ENCODE results near the gene ACKR2. TPM values are rescaled to one million over a fixed set of nuclear protein-coding genes. Genes with fewer than 3 reads are reported as not detected.
"Not testable (repeated sequence)": the region's sequence is repeated elsewhere in the genome, so short reads cannot be mapped to it uniquely, and the experiment has no call there.

ACKR2 gene
- total RNA-seq, 1 donor from 2014 or later, result 5.6 TPM

DNA sequence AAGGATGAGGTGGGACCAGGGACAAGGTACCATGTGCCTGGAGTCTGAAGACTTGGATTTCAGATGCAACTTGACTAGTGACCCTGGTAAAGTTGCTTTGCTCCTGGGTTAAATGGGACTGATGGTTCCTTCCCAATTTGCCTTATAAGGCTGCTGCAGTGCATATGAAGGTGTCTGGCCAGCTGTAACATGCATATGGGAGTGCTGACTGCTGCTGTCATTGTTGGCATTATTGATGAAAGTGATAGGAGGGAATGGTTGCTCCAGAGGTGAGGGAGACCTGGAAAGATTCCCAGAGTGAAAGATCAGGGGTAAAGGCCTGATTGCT, 45.9 kb downstream of the ACKR2 start:
- no peak for DNase-seq (ENCODE audit: low spot score)

DNA sequence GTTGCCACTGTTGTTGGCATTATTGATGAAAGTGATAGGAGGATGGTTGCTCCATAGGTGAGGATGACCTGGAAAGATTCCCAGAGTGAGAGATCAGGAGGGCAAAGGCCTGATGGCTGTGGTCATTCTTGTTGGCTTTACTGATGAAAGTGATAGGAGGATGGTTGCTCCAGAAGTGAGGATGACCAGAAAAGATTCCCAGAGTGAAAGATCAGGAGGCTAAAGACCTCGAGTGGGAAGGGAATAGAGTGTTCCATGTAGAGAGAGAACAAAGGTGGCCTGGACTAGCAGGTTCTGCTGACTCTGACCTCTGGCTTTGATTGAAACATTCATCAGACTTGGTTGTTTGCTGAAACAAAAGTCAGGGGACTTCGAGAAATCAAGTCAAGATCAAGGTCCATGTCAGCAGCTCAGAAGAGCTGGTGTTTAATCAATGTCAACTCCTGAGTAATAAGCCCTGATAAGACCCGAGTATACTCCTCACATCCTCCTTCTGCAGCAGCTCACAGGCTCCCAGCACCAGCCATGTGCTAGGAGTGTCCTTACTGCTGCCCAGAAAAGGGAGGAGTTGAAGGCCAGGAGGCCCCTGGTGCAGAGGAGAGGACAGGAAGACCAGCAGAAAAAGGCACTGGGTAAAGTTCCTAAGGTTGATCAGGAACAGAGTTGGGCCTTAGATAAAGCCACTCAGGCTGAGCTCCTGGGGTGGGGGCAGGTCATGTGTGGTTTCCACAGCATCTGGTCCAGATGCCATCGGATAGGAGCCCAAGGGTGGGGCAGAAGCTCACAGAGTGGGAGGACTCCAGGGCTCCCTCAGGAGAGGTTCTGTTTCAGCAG, 46.5 kb downstream of the ACKR2 start:
- DNase-seq (ENCODE audit: low spot score), result no peak

DNA sequence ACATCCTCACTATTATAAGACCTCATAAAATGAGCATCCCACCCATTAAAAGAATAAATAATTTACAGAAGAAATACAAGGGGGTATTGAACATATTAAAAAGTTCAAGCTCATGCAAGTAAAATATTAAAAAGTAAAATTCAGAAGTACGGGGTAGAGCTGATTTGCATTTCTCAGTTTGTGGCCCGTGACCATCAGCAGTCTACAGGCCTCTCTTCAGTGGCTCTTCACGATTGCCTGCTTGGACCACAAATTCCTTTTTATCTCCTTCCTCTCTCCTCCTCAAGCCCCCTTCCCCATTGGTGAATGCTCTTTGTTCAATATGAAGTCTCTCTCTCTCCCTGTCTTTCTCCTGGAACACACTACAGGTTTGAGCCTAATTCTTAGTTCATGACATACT, 47.3 kb downstream of the ACKR2 start:
- DNase-seq (ENCODE audit: low spot score), result no peak

DNA sequence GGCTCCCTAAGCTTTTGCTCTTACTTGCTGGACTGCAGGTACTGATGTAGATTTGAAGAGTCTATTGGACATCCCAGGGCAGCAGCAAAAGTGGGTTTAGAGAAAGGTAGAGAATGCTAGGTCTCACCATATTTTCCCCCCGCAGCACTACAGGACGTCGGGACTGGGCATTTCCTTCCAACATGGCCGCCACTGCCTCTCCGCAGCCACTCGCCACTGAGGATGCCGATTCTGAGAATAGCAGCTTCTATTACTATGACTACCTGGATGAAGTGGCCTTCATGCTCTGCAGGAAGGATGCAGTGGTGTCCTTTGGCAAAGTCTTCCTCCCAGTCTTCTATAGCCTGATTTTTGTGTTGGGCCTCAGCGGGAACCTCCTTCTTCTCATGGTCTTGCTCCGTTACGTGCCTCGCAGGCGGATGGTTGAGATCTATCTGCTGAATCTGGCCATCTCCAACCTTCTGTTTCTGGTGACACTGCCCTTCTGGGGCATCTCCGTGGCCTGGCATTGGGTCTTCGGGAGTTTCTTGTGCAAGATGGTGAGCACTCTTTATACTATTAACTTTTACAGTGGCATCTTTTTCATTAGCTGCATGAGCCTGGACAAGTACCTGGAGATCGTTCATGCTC, 55.2 kb downstream of the ACKR2 start:
- no peak for DNase-seq (ENCODE audit: low spot score)

DNA sequence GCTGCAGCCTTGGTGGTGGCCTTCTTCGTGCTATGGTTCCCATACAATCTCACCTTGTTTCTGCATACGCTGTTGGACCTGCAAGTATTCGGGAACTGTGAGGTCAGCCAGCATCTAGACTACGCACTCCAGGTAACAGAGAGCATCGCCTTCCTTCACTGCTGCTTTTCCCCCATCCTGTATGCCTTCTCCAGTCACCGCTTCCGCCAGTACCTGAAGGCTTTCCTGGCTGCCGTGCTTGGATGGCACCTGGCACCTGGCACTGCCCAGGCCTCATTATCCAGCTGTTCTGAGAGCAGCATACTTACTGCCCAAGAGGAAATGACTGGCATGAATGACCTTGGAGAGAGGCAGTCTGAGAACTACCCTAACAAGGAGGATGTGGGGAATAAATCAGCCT, 56.0 kb downstream of the ACKR2 start:
- DNase-seq (ENCODE audit: low spot score), result no peak

DNA sequence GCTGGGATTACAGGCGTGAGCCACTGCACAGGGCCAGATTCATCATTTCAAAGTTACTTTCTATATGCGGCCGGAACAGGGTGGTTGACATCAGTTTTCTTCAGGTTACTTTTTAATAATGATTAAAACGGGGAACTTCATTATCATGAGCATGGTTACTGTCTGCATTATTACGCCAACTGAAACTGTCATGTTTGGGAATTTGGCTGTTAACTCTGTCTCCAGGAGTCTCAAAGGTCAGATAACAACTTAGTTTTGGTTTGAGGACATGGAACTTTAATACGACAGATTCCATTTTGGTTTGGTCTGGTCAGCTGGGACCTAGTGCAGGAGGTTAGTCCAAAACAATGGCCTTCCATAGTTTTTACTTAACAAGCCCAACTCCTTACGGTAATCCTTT, 57.9 kb downstream of the ACKR2 start:
- no peak for DNase-seq (ENCODE audit: low spot score)

DNA sequence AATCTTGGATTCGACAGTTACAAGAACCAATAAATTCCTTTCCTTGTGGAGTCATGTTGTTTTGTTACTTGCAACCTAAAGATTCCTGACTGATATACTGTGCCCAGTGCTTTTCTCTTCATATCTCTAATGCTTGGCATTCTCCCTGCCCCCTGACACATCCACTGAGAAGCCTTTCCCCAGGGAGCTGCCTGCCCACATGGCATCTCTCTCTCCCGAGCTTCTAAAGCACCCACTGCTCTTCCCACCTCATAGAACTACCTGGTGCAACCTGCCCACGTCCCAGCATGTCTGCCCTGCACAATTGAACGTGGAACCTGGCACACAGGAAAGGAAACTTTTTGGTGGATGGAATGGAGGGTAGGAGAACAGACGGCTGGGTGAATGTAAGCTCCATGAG, 59.6 kb downstream of the ACKR2 start:
- no peak for DNase-seq (ENCODE audit: low spot score)

DNA sequence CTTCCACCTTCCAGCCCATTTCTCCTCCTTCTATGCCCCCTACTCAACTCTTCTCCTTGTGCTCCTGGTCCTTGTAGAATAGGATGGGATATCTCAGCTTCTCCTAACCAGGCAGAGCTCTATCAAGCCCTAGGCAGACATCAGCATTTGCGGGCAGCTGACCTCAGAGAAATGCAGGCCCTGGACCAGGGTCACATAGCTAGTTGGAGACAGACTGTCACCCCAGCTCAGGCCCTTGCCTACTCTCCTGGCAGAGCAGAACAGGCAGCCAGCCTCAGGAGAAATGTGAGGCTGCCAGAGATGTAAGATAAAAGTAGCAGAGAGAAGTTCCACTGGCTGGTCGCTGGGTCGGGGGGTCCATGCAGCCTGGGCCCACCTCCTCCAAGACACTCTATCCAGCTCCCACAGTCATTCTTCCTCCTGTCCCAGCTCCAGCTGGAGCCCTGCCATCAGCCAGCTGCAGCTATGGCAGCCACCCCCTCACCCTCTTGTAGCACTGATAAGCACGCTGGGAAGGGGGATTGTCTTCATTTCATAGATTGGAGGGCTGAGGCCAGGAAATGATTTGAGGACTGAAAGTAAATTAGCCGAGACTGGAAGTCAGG, 62.4 kb downstream of the ACKR2 start:
- DNase-seq (ENCODE audit: low spot score), result no peak

DNA sequence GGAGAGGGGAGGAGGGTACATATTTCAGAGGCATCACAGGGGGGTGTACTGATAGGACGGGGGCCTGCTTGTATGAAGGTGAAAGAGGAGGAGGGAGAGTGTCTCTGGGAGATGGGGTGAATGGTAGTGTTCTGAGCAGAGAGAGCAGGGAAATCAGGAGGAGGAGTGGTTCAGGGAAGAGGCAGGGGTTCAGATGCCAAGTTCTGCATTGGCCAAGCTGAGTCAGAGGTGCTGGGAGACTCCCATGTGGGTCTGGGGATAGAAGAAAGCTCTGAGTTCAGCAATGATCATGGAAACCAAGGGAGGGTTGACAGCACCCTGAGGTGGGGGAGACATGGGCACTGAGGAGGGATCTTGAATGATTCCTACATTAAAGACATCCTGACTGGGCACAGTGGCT, 63.5 kb downstream of the ACKR2 start:
- no peak for DNase-seq (ENCODE audit: low spot score)

DNA sequence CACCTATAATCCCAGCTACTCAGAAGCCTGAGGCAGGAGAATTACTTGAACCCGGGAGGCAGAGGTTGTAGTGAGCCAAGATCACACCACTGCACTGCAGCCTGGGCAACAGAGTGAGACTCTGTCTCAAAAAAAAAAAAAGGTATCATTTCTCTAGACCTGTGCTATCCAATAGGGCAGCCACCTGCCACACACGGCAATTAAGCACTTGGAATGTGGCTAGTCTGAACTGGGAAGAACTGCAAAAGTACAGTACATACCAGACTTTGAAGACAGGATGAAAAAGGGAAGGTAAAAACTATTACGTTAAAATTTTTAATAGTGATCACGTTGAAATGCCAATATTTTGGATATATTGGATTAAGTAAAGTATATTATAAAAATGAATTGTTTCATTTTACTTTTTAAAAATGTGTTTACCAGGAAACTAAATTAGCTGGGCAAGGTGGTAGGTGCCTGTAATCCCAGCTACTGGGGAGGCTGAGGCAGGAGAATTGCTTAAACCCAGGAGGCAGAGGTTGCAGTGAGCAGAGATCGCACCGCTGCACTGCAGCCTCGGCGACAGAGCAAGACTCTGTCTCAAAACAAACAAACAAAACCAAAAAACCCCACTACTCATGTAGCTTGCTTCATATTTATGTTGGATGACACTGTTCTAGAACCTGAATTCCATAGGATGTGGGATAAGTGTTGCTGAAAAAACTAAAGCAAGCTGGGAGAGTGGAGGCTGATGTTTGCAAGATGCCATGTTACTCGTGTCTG, 64.2 kb downstream of the ACKR2 start:
- DNase-seq (ENCODE audit: low spot score), result no peak

DNA sequence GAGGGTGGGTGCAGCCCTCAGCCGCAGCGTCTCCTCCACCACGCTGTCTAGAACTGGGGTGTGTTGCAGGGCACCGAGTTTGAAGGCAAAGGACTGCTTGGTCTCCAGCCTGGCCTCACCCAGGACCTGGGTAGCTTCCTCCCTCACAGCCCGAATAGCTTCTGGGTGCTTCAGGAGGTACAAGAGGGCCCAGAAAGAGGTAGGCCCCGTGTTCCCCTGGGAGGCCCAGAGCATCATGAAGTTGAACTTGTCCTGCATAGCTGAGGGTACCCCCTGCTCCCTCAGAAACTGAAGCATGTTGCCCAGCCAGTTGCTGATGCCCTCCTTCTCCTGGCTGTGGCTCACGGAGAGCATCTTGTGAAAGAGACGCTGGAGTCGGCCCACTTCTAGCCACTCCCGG, 65.5 kb downstream of the ACKR2 start:
- no peak for DNase-seq (ENCODE audit: low spot score)

DNA sequence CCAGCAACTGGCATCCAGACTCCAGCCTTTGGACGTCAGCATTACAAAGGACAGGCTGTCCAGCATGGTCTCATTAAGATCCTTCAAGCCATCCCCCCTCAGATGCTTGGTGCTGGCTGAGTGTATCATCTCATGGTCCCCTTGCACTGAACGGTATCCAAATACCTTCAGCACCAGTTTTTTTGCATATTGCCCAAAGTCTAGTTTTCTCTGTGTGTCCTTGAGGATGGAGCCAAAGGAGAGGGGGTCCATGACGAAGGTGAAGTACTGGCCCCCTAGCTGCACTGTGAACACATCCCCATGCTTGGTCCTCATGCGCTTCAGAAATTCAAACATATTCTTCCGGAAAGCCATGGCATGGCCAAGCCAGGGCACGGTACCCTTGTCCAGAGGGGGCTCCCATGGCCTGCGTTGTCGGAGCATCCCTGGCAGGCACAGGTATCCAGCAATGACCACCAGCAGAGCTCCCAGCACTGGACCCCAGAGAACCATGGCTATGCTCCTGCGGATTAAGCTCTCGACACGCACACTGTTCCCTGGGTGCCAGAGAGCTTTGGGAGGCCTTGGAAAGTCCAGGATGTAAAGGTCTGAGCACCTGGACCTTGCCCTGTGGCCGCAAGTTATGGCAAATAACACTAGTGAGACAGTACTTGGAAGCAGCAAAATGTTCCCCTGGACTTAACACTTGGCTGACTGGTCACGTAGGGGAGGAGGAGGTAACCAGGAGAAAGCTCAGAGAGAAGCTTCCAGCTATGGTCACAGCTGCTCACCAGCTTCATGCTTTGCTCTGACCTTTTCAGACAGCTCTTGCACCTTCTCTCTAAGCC, 66.3 kb downstream of the ACKR2 start, which contains the start of gene CYP8B1:
TSS of gene CYP8B1 (minus strand) at position 555 of the 827 bp plus-strand sequence. CDS start at position 492, 63 bp downstream.
- no peak for DNase-seq (ENCODE audit: low spot score)

DNA sequence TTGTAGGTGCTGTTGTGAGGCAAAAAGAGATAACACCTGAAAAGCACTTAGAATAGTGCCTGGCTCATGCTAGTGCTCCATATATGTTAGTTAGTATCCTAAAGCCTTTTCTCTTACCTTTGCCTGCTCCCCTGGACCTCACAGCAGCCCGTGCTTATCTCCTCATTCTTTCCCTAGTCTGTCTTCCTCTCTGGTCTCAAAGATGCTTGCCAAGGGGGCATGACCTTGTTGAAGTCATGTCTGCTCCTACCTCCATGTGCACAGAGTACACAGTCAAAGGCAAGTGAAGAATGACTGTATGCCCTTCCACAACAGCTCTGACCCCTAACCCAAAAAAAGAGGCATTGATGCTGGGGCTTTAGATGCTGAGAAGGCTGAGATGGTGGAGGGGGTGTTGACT, 67.2 kb downstream of the ACKR2 start:
- DNase-seq (ENCODE audit: low spot score), result no peak

DNA sequence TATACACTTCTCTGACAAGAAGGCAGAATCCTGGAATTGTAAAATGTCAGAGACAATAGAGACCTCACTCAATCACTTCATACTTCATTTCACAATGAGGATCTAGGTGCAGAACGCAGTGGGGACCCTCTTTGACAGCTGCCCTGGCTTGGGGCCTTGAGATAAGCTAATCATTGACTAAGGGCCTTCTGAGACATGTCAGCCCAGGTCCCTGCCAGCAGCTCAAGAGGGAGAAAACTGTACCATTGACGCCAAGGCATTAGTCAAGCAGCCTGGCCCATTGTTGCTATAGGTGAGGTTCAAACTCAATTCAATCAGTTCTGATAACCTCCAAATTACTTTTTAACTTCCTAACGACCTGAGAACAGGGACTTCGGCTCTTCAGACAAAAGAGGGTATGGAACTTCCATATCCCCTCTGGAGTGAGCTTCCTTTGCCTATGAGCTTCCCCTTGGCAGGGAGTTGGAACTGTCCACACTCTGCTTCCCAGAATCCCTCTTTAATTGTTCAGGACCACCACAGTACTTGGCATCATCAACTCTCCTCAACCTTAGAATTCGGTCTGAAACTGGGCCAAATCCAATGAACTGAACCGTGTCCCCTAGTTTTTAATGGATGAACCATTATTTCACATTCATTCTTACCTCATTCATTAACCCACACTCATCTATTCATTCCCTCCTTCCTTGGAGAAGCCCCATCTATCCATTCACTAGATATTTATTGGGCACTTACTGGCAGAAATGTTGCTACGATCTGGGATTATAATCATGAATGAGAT, 67.9 kb downstream of the ACKR2 start:
- DNase-seq (ENCODE audit: low spot score), result no peak

DNA sequence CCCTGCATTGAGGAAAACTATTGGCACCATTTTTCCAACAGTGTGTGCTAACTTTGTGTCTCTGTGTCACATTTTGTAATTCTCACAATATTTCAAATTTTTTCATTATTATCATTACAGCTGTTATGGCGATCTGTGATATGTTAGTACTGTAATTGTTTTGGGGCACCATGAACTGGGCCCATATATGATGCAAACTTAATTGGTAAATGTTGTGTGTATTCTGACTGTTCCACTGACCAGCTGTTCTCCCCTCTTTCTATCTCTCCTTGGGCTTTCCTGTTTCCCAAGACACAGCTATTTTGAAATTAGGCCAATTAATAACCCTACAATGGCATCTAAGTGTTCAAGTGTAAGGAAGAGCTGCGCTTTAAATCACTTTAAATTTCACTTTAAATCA, 68.6 kb downstream of the ACKR2 start:
- DNase-seq (ENCODE audit: low spot score), result no peak

DNA sequence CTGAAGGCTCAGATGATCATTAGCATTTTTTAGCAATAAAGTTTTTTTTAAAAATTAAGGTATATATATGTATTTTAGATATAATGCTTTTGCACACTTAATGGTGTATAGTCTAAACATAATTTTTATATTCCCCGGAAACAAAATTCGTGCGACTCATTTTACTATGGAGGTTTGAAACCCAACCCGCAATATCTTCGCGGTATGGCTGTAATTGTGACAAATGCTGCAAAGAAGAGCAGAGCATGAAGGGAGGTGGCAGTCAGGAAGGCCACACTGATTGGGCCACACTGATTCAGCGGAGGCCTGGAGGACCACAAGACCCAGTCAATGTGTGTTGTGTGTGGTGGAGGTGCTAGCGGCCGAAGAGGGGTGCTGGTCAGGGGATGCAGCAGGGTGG, 70.9 kb downstream of the ACKR2 start:
- no peak for DNase-seq (ENCODE audit: low spot score)

DNA sequence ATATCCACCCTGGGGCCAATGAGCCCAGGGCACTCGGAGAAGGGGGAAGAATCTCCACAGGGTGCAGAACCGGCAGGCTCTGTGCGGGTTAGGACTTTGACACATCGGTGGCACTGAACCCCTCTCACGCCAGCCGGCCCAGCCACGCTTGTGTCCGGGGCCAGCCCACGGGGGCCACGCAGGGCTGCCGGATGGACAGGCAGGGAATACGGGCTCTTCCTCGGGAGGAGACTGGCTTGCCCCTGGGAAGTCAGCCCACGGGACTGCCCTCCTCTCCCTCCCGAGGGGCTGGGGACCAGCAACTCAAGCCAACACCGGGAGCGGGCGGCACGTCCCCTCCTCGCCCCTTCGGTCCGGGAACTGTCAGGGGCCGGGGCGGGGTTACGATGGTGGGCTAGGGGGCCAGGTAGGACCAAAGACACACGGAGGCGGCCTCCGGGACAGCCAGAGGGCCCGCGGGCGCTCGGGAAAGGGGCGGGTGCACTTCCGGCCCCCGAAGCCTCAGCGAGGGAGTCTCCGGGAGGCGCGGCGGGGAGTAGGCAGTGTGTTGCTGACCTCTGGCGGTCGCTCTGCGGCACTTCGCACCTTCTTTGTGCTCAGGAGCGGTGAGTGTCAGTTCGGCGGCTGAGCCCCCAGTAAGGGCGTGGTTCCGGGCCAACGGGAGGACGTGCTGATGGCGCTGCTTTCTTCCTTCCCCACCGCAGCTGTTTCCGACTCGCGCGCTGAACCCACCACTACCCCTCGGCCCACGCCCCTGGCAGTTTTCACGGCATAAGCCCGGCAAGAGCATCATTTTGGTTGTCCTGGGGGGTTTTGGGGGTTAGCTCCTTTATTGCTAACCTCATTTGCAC, 71.6 kb downstream of the ACKR2 start:
- DNase-seq (ENCODE audit: low spot score), result peak; percentile 95

DNA sequence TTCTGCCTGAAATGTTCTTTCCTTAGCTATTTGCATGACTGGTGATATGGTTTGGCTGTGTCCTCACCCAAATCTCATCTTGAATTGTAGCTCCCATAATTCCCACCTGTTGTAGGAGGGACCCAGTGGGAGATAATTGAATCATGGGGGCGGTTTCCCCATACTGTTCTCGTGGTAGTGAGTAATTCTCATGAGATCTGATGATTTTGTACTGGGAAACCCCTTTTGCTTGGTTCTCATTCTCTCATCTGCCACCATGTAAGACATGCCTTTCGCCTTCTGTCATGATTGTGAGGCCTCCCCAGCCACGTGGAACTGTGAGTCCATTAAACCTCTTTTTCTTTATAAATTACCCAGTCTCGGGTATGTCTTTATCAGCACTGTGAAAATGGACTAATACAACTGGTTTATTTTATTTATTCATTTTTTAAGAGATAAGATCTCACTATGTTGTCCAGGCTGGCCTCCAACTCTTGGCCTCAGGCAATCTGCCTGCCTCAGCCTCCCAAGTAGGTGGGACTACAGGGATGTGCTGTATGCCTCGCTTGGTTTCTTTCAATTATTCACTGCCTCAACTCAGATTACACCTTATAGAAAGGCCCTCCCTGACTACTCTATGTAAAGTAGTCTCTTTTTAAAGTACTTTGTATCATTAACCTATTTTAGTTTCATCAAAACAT, 74.1 kb downstream of the ACKR2 start:
- DNase-seq (ENCODE audit: low spot score), result not testable (repeated sequence)

DNA sequence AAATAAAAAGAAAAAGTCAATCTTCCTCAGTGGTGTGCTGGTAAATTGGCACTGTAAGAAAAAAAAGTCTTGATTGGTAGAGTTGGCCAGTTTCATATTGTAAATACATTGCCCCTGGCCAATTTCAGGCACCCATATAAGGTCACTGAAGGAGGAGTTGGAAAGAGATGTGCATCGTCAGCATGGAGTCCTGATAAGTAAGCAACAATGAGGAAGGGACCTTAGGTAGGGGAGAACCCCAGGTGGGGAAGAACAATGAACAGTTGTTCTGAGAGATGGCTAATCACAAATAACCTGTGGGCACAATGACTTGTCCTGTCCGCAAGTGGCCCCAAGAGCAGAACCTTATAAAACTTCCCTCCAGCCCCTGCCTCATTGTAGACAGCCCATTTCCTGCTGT, 75.1 kb downstream of the ACKR2 start:
- no peak for DNase-seq (ENCODE audit: low spot score)
